GM12801 (cell line): ENCODE data around the gene E2F1.

Experiments used
- TF ChIP-seq, protein P1 (sequence below): IDR thresholded peaks from one replicate; pipeline ENCODE4 v1.5.1; 2011; ENCODE audit warnings: control low read depth; ENCODE audit not compliant: insufficient read length; ENCODE audit errors: extremely low read depth

The E2F1 gene

DNA sequence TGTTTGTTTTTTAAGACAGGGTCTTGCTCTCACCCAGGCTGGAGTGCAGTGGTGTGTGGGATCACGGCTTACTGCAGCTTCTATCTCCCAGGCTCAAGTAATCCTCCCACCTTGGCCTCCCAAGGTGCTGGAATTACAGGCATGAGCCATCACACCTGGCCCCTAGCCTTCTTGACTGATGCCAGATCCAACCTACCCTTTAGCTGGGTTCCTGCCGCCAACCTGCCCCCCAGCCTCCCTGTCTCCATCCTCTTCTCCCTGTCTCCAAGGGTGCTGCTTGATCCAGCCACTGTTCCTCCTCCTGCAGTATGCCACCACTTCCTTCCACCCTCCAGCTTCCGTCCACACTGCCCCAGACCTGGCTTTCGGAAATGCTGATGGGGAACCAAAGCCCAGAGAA is 27.3 kb downstream of the E2F1 start:
- TF ChIP-seq, protein P1, sequence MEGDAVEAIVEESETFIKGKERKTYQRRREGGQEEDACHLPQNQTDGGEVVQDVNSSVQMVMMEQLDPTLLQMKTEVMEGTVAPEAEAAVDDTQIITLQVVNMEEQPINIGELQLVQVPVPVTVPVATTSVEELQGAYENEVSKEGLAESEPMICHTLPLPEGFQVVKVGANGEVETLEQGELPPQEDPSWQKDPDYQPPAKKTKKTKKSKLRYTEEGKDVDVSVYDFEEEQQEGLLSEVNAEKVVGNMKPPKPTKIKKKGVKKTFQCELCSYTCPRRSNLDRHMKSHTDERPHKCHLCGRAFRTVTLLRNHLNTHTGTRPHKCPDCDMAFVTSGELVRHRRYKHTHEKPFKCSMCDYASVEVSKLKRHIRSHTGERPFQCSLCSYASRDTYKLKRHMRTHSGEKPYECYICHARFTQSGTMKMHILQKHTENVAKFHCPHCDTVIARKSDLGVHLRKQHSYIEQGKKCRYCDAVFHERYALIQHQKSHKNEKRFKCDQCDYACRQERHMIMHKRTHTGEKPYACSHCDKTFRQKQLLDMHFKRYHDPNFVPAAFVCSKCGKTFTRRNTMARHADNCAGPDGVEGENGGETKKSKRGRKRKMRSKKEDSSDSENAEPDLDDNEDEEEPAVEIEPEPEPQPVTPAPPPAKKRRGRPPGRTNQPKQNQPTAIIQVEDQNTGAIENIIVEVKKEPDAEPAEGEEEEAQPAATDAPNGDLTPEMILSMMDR = no peak

DNA sequence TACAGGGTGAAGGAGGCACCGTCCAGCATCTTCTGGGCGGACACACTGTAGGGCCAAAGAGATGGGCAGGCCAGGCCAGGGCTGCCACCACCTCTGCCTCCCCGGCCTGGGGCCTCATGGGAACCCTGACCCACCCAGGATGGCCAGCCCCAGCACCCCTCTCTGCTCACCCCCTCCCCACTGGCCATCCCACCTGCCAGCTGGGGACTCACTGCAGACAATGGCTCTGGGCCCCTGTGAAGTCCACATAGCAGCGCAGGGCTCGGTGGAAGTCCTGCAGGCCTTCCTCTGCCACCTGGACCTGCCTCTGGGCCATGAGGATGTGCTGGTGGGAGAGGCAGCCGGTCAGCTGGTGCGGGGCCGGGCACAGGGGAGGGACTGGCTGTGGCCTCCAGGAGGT is 27.7 kb downstream of the E2F1 start:
- TF ChIP-seq, protein P1 = no peak

DNA sequence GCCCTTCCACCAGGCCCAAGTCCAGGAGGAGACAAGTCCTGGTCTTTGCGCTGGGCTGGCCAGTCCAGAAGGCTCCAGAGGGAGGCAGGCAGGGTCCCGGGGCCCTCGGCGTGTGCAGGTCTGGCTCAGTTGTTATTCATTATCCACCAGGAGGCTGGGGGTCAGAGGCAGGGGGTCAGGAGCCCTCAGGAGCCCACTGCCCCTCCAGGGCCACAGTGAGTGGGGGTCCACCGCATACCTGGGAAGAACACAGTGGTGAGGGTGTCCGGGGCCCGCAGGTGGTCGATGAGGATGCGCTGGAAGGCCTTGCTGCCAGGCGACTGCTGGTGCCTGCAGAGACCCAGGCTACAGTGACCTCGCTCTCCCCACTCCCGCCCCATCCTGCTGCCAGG is 28.5 kb downstream of the E2F1 start:
- TF ChIP-seq, protein P1 = no peak

DNA sequence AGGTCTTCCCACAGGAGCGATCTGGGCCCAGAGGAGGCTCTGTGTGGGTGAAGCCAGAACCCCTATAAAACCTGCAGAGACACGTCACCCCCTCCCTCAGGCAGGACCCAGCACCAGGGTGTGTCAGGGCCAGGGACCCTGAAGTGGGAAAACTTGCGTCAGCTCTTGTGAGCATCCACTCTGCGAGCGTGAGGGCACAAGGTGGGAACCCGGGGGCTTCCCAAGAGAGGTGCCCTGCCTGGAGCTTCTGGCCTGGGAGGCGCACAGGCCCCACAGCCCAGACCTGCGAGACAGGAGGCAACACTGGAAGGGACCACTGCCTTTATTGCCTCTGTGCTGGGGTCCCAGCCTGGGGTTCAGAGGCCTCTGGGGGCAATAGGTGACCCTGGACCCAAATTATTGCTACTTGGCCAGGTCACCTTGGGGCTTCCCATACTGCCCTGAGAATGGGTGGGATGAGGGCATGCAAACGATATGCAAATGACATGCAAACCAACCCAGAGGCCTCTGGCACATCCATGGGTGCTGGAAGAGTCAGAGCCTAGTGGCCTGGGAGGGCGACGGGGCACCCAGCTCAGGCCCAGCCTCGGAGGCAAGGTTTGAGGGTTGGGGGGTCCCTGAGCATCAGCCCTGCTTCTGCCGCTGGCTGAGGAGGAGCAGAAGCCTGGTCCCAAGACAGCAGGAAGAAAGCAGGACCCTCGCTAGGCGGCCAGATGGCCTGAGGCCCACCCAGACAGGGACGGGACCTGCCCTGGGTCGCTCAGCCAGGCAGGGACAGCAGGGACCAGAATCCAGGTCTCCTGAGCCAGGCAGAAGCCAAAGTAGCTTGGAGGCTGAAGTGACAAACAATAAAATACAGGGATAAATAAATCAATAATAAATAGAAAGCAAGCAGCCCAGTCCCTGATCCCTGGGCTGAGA is 29.1 kb downstream of the E2F1 start:
- TF ChIP-seq, protein P1 = no peak

DNA sequence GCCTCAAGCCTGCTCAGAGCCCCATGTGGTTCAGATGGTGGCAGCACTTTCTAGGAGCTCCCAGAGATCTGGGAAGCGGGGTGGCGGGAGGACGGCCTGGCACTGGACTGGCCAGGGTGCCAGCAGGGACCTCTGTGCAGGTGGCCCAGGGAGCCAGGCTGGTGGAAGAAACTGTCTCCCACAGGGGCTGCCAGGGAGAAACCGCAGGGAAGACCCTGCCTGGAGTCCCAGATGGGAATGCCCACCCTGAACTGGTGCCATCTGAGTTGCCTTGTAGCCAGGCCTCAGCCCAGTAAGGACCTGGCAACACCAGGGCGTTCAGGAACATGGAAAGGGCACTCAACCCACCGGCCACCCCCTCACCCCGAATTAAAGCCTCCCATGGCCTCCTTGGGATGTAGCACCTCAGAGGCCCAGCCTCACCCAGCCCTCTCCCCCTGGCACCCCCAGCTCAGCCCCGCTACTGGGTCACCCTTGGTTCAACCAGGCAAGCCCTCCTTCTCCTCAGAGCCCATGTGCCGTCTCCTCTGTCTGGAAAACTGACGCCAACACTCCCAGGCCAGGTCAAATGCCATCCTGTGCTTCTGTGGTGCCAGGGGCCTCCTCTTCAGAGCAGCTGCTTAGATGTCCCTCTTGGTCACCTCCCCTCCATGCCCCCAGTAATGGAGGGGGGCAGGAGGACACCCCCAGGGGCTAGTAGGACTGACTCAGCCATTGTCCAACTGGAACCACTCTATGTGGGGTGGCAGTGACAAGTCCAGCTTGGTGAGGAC is 30.0 kb downstream of the E2F1 start:
- TF ChIP-seq, protein P1 = no peak

DNA sequence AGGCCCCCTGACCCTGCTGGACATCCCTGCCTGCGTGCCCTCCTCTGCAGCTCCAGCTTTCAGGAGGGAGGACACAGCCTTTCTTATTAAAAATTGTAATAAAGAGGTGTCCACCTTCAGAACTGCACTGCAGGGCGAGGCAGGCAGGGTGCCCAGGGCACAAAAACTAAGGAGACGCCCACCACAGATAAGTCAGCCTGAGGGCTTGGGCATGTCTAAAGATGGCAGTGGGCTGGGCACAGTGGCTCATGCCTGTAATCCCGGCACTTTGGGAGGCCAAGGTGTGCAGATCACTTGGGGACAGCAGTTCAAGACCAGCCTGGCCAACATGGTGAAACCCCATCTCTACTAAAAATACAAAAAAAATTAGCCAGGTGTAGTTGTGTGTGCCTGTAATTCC is 31.0 kb downstream of the E2F1 start:
- TF ChIP-seq, protein P1 = no peak

DNA sequence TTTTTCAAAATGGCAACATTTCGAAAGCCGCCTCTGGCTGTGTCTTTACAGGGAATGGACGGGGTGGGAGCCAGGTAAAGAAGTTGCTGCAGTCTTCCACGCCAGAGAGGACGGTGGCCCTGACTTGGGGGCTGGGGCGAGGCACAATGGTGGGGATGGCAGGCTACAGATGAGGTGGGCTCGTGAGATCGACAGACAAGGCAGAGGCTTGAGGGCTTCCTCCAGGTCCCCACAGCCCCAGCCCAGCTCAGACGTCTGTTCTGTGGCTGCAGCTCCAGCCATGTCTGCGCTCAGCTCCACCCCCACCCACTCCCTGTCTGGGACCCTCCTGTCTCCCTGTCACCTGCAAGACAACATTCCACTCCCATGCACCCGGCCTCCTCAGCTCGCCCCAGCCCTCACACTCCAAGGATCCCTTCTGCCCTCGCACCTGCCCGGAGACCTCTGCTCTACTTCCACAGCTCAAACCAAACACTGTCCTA is 31.5 kb downstream of the E2F1 start:
- TF ChIP-seq, protein P1 = no peak
